ENCODE measurements around the gene LRRC1. TPM values are rescaled to one million over a fixed set of nuclear protein-coding genes. Genes with fewer than 3 reads are reported as not detected.

LRRC1 gene
- total and polyA plus RNA-seq, 10 of the 15 experiments (the other 5 are each of a cell fraction or from before 2014, with no cell fraction given): 0.35 to 9.3 (median 0.63) TPM

DNA sequence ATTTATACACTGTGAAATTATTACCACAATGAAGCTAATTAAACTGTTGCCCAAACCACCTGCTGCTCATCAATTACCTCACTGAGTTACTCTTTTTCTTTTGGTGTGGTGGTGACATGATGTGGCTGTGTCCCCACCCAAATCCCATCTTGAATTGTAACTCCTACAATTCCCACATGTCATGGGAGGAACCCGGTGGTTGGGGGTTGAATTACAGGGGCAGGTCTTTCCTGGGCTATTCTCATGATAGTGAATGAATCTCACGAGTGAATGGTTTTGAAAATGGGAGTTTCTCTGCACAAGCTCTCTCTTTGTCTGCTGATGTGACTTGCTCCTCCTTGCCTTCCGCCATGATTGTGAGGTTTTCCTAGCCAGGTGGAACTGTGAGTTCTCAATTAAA is 145.0 kb downstream of the LRRC1 start:
- POLR2A ChIA-PET: no interaction called here

DNA sequence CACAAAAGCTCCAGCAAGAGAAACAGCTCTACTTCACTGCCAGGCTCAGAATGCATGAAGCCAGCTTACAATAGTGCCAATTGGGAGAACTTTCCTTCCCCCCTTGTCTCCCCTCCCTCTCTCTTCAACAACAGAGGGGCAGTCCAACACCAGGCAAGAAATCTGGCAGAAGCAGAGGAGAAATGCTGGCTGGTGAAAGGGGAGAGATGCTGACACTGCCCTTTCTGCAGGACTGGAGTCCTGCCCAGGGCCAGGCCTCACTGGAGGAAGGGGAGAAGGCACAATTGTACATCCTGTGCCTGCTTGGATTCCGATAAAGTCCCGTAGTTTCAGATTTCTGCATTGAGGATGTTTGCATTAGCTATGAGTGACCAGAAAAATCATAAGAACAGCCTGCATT is 148.6 kb downstream of the LRRC1 start:
- ChIA-PET CTCF (no interaction called here), POLR2A (no interaction called here), RAD21 (ENCODE audit: unreplicated experiment) (no interaction called here), SMC1A (ENCODE audit: uncharacterized antibody, unreplicated experiment) (interaction anchor here (0.8 to 1.0 kb wide), 2 partner anchors 56 to 151 kb away, joined by 3 read pairs; no protein-coding TSS in a partner anchor)
- in situ Hi-C loops (cut with MboI): no loop called here
- Histone ChIP-seq H3K9me3 (replicated peaks; ENCODE audit: control insufficient read depth, insufficient read depth, low read length) (no peaks in the 10 kb centered on the region), H3K4me3 (no peak overlapping the region), H4K20me1 (ENCODE audit: control insufficient read depth, insufficient read depth) (no peaks in the 10 kb centered on the region), H3K27ac (ENCODE audit: control insufficient read depth, insufficient read depth) (no peak overlapping the region), H3K9ac (ENCODE audit: control insufficient read depth, insufficient read depth, low read length) (no peak overlapping the region), H3K27me3 (replicated peaks in 1 of 2; ENCODE audit: control insufficient read depth in 2 of 2, insufficient read depth in 2 of 2, low read length in 1 of 2) (no peaks in the 10 kb centered on the region), H3K36me3 (ENCODE audit: control insufficient read depth in 2 of 2, insufficient read depth in 2 of 2, low read length in 1 of 2) (no peaks in the 10 kb centered on the region), H2AFZ (ENCODE audit: control insufficient read depth, low read depth, low read length) (no peak overlapping the region), H3K4me1 (ENCODE audit: control insufficient read depth, insufficient read depth, low read length) (no peaks in the 10 kb centered on the region), H3K79me2 (ENCODE audit: control insufficient read depth, insufficient read depth, low read length) (no peaks in the 10 kb centered on the region), H3K4me2 (ENCODE audit: control insufficient read depth, insufficient read depth) (no peak overlapping the region)
- no peak for ATAC-seq
- DNase-seq (ENCODE audit: low read depth, low spot score): no peak
- TF ChIP-seq SUPT20H (IDR thresholded peaks at IDR 0.05; ENCODE audit: borderline replicate concordance, control insufficient read depth, low read depth, low read length) (no peak), TBL1XR1 (IDR thresholded peaks at IDR 0.05; ENCODE audit: low read depth, low read length) (no peak), DPF2 (IDR thresholded peaks at IDR 0.05) (no peak), SMAD1 (IDR thresholded peaks at IDR 0.05; ENCODE audit: low read depth, partially characterized antibody) (no peak), CREM (IDR thresholded peaks at IDR 0.05; ENCODE audit: low read depth) (no peak), SMC3 (IDR thresholded peaks at IDR 0.05; ENCODE audit: borderline replicate concordance, low read length) (no peak), MTA2 (IDR thresholded peaks at IDR 0.05; ENCODE audit: low read depth) (no peak), MTA3 (IDR thresholded peaks at IDR 0.05; ENCODE audit: borderline replicate concordance, low read length) (no peak), NR2C2 (IDR thresholded peaks at IDR 0.05; ENCODE audit: borderline replicate concordance, control insufficient read depth, insufficient read length, low read depth) (no peak), SREBF2 (IDR thresholded peaks at IDR 0.05; ENCODE audit: low read length) (no peak), EZH2 (IDR thresholded peaks at IDR 0.05; ENCODE audit: borderline replicate concordance, control insufficient read depth, low read depth, low read length) (no peak), EGR1 (IDR thresholded peaks at IDR 0.05; ENCODE audit: borderline replicate concordance in 1 of 2, low read depth in 2 of 2, low read length in 2 of 2) (no peak), MYC (IDR thresholded peaks at IDR 0.05; ENCODE audit: insufficient read depth, insufficient read length, insufficient replicate concordance, low read length, severe bottlenecking) (no peak), EP300 (IDR thresholded peaks at IDR 0.05; ENCODE audit: borderline replicate concordance in 1 of 2, control insufficient read depth in 1 of 2, low read depth in 2 of 2, low read length in 2 of 2) (no peak), NFYB (IDR thresholded peaks at IDR 0.05; ENCODE audit: insufficient read depth, low read depth, low read length) (no peak)
- TF ChIP-seq, protein P1, sequence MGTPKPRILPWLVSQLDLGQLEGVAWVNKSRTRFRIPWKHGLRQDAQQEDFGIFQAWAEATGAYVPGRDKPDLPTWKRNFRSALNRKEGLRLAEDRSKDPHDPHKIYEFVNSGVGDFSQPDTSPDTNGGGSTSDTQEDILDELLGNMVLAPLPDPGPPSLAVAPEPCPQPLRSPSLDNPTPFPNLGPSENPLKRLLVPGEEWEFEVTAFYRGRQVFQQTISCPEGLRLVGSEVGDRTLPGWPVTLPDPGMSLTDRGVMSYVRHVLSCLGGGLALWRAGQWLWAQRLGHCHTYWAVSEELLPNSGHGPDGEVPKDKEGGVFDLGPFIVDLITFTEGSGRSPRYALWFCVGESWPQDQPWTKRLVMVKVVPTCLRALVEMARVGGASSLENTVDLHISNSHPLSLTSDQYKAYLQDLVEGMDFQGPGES (IDR thresholded peaks at IDR 0.05): no peak
- BruUV-seq (replicated peaks): no TSS peak
- whole genome bisulfite sequencing (ENCODE audit: insufficient coverage, insufficient replicate concordance, low lambda C conversion rate, missing lambda C conversion rate): 72% methylated on average over 2 of the region's 2 CpGs
- intact Hi-C loops (cut with micrococcal nuclease; ENCODE audit: unreplicated experiment): no loop called here
- no peak for FAIRE-seq

More for the DNA sequence above, 145.0 kb downstream of the LRRC1 start:
- Histone ChIP-seq H3K9me3 (replicated peaks; ENCODE audit: control insufficient read depth, insufficient read depth, low read length) (no peaks in the 10 kb centered on the region), H3K27ac (ENCODE audit: control insufficient read depth, insufficient read depth) (no peak overlapping the region), H3K36me3 (ENCODE audit: control insufficient read depth in 2 of 2, insufficient read depth in 2 of 2, low read length in 1 of 2) (no peaks in the 10 kb centered on the region), H4K20me1 (ENCODE audit: control insufficient read depth, insufficient read depth) (no peaks in the 10 kb centered on the region), H2AFZ (ENCODE audit: control insufficient read depth, low read depth, low read length) (no peak overlapping the region), H3K79me2 (ENCODE audit: control insufficient read depth, insufficient read depth, low read length) (no peaks in the 10 kb centered on the region), H3K27me3 (replicated peaks in 1 of 2; ENCODE audit: control insufficient read depth in 2 of 2, insufficient read depth in 2 of 2, low read length in 1 of 2) (no peaks in the 10 kb centered on the region), H3K4me3 (no peak overlapping the region), H3K9ac (ENCODE audit: control insufficient read depth, insufficient read depth, low read length) (no peak overlapping the region), H3K4me1 (ENCODE audit: control insufficient read depth, insufficient read depth, low read length) (no peaks in the 10 kb centered on the region), H3K4me2 (ENCODE audit: control insufficient read depth, insufficient read depth) (no peak overlapping the region)
- in situ Hi-C loops (cut with MboI) (no loop called here), intact Hi-C loops (cut with micrococcal nuclease; ENCODE audit: unreplicated experiment) (no loop called here)
- ATAC-seq: no peak
- ChIA-PET RAD21 (ENCODE audit: unreplicated experiment) (no interaction called here), SMC1A (ENCODE audit: uncharacterized antibody, unreplicated experiment) (interaction anchor here (1.2 kb wide), 1 partner anchor 15 kb away, joined by 3 read pairs; no protein-coding TSS in a partner anchor), CTCF (no interaction called here)
- 43% methylated on average over 3 of the region's 3 CpGs for WGBS (ENCODE audit: insufficient coverage, insufficient replicate concordance, low lambda C conversion rate, missing lambda C conversion rate)
- BruUV-seq (replicated peaks): no TSS peak
- no peak for FAIRE-seq
- no peak for DNase-seq (ENCODE audit: low read depth, low spot score)
- TF ChIP-seq CBFB (IDR thresholded peaks at IDR 0.05; ENCODE audit: low read depth): no peak
- no peak for TF ChIP-seq NFIC (IDR thresholded peaks at IDR 0.05; ENCODE audit: low read depth, low read length)

Measured in GM12878 (cell line).